ENCODE measurements around the gene CCDC32.

CCDC32 gene

DNA sequence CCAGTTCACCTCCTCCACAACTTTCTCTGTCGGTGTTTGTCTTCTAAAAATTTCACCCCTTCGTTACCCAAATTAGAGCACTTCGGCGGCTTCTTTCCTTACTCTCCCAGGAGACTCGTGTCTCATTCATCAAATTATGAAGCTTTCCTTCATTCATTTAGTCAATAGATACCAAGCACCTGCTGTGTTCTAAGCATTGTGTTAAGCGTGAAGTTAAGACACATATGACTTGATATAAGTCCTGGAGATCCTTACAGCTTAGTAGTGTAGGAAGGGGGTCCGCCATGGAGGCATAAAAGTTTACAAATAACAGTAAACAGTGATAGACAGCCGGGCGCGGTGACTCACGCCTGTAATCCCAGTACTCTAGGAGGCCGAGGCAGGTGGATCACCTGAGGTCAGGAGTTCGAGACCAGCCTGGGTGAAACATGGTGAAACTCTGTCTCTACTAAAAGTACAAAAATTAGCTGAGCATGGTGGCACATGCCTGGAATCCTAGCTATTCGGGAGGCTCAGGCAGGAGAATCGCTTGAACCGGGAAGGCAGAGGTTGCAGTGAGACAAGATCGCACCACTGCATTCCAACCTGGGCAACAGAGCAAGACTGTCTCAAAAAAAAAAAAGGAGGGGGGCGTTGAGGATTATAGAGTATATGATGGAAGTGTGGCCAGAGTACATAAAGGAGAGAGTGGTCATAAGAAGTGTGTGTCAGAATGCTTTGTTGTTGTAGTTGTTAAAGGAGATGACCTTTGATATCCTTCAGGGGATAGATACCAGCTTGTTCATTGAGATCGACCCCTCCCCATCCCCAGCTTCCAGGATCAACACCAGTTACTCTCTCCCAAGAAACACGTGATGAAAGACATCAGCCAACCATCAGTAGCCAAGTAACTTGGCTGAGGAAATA is 744 bp upstream of the CCDC32 start:
- DNase-seq (ENCODE audit: low read depth in 2 of 2): no peak

DNA sequence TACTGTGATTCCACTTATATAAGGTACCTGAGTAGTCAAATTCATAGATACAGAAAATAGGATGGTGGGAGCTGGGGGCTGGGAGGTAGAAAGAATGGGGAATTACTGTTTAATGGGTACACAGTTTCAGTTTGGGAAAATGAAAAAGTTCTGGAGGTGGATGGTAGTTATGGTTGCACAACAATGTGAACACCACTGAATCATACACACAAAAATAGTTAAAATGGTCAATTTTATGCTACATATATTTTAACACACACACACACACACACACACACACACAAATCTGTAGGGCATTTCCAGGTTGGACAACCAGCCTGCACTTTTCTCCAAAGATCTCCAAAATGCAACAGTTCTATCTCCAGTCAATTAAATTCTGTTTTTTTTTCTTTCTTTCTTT is 1.4 kb downstream of the CCDC32 start:
- DNase-seq (ENCODE audit: low read depth in 2 of 2): no peak

DNA sequence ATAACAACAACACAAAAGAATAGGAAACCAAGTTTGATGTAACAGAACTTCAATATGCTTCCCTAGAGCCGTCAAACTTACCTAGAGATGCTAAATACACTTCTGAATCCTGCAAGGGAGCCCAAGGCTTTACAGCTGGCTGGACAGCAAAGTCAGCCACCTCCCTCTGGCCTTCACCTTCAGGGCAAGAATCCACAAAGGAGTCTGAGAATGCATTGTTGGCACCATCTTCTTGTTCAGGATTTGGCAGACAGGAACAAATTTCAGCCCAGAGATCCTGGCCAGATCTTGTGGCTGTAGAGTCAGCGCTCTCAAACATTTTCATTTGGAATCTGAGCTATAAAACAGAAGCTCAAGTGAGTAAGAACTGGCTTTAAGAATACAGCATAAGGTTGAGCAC is 2.2 kb downstream of the CCDC32 start:
- DNase-seq (ENCODE audit: low read depth in 2 of 2): no peak

DNA sequence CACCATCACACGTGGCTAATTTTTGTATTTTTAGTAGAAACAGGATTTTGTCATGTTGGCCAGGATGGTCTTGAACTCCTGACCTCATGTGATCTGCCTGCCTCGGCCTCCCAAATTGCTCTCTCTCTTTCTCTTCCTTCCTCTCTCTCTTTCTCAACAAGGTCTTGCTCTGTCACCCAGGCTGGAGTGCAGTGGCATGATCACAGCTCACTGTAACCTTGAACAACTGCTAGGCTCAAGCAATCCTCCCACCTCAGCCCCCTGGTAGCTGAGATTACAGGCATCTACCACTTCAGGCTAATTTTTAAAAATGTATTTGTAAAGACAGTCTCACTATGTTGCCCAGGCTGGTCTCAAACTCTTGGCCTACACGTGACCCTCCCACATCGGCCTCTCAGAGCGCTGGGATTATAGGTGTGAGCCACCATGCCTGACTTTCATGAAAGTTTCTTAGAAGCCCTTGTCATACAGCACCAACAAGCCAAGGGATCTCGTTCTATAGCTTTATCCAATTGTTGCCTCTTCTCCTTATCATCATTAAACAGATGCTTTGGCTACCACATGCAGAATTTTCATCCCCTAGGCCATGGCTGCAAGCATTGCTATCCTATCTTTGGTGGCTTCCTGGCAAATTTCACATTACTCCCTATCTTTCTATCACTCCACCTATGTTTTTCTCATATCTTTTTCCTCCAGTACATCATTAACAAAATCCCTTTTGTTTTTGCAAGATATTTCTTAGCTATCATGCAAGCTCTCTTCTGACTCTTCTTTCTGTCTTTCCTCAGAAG is 5.7 kb downstream of the CCDC32 start:
- no peak for DNase-seq (ENCODE audit: low read depth in 2 of 2)

DNA sequence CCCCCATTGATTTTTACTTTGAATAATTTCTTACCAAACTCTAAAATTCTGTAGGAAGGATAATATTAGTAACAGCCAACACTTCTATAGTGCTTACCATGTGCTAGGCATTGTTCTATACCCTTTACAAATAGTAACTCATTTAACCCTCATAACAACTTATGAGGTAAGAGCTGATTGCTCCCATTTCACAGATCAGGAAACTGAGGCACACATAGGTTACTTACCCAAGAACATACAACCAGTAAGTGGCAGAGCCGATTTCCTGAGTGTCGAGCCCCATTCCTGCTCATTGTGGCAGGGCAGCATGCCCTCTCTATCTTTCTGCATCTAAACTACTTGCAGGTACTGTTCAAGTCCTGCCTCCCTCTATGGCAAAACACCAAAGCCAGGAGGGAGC is 9.0 kb downstream of the CCDC32 start:
- no peak for DNase-seq (ENCODE audit: low read depth in 2 of 2)

DNA sequence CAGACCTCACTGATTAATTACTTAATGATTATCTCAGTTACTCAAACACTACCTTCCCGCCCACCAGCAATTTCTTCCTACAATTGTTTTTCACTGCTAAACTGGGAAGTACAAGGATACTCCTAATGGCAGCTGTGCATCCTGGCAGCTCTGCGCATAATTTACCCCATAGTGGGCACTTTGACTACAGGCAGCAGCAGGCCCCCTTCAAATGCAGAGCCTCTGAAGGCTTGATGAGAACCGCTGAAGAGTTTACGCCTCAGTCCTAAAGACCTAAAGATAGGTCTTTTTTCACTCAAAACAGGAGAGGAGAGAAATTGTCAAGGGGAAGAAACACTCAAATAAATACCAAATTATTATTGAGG is 10.7 kb downstream of the CCDC32 start:
- no peak for DNase-seq (ENCODE audit: low read depth in 2 of 2)

DNA sequence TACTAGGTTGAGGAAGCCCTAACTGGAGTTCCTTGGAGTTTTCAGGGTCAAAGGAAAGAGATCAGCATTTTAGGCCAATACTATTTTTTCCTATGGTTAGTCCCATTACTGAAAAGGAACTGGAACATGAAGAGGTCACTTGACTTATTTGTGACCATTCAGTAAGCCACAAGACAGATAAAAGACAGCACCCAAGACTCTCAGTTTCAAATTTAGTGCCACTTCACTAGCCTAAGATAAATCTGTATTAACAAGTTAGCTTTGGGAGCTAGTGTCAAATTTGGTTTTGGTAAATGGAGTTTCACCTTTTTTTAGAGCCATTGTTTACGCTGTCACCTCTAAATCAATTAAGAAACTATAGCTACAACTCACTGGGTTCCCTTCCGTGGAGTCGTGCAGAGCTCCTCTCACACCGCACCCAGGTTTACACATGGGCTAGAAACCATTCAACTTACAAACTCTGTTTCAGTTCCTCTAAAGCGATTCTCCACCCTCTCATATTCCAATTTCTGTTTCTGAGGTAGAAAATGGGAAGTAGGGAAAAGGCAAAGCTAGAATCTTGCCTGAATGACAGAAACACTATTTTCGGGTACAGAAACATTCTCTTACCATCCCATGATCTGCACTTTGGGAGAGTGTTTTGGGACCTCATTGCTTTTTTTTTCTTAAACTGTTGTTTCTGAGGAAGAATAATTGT is 14.4 kb downstream of the CCDC32 start:
- no peak for DNase-seq (ENCODE audit: low read depth in 2 of 2)

DNA sequence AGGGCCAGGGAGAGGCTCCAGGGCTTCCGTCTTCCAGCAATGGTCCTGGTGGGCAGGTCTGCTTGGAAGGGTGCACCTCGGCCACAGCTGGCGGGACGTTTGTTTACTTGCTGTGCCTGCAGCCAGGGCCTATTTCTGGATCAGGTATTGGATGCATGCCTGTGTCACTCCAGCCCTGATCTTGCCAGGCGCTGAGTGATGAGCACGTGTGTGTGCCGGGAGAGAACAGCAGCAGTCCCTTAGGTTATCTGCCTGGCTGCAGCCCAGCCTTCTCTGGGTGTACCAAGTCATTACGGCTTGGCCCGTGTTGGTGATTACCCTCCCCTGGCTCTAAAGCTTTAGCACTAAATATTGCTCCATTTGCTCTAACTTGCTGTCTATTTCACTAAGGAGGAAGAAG is 14.9 kb downstream of the CCDC32 start:
- DNase-seq (ENCODE audit: low read depth in 2 of 2): no peak

DNA sequence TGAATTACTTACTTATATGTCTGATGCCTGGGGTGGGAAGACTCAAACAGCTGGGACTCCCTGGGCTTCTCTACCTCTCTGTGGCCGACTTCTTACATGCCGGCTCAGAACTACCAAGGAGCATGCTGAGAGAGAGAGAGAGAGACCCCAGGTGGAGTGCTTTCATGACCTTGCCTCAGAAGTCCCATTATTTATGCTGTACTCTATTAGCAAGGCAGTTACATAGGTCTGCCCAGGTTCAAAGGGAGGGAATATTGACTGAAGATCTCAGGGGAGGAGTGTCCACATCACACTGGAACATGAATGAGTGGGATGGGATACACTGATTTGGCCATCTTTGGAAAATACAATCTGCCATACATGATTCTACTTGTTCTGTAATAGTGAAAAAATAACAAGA is 16.2 kb downstream of the CCDC32 start:
- DNase-seq (ENCODE audit: low read depth in 2 of 2): no peak

DNA sequence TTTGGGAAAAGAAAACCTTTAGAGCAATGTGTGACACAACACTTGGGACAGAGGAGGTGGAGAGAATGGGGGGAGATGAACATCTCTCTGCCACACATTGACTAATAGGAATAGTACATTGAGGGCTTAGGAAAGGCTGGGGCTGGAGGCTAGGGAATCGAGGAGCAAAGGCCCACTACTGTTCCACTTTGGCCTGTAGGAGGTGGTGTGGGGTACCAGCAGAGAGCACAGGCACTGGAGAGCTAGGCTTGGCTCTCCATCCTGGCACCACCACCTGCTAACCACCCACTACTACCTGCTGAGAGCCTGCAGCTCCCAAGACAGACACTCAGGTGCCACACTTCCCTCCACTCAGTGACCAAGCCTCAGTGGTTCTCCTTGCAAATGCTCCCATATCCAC is 19.4 kb downstream of the CCDC32 start:
- DNase-seq (ENCODE audit: low read depth in 2 of 2): no peak

DNA sequence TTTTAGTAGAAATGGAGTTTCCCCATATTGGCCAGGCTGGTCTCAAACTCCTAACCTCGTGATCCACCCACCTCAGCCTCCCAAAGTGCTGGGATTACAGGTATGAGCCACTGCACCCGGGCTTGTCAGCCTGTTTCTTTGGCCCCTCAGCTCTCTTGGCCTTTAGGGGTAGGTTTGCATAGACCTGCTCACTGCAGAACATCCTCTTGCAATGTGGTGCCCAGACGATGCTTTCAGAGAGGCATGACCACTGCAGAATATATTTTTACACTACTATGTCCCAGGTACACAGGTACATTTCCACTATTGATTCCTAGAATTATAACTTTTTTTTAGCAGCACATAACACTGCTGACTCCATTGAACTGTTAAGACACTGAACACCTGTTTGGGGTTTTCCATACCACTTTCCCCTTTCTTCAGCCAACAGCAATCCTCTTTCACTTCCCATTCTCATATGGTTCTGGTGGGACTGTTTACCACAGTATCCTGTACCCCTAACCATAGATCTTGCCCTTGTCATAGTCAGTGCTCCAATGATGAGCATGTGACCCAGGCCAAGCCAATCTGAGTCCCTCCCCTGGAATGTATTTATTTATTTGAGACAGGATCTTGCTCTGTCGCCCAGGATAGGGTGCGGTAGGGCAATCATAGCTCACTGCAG is 21.1 kb downstream of the CCDC32 start:
- DNase-seq (ENCODE audit: low read depth in 2 of 2): no peak

DNA sequence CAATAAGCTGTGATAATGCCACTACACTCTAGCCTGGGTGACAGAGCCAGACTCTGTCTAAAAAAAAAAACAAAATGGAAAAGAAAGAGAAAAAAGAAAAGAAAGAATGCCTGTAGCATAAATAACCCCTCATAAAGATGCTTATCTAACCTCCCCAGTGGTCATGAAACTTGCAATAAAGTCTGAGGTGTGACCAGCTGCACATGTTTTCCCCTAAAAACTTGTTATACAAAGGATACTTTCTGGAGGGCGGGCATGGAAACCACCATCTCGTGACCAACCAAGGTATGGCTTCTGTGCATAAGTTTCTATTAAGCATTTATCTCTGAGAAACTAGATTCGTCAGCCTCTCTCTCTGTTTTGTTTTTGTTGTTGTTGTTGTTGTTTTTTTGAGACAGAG is 21.8 kb downstream of the CCDC32 start:
- DNase-seq (ENCODE audit: low read depth in 2 of 2): no peak

DNA sequence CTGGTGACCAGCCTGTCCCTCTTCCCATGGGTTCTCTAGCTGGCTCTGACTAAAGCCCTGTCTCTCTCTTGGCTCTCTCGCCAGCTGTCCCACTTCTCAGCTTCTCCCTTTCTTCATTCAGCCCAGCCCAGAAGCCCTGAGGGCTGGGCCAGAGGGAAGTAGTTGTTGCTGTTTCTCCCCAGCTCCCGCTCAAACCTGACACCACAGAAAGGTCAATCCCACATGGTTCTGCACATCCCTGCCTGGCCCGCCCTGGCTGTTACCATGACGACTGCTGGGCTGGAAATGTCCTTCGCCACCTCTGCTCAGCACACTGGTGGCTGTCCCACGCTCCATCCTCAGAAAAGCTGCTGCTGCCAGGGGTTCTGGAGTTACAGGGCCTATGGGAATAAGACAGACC is 25.9 kb downstream of the CCDC32 start:
- DNase-seq (ENCODE audit: low read depth in 2 of 2): no peak

DNA sequence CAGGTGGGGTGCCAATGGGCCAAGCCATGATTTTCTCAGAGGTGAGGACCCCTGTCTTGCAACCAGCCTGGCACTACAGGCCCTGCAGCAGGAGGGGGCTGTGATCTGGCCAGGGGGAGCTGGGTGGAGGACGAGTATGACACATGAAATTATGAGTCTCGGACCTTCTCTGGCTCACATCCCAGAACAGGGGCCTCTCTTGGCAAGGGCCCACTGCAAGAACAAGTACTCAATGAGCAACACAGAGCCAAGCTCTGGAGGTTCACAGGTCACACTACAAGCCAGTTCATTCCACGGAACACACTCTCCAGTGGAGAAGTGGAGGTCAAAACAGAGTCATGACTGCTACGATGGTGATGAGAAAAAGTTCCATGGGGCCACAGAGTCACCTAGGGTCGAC is 28.3 kb downstream of the CCDC32 start:
- DNase-seq (ENCODE audit: low read depth in 2 of 2): no peak

DNA sequence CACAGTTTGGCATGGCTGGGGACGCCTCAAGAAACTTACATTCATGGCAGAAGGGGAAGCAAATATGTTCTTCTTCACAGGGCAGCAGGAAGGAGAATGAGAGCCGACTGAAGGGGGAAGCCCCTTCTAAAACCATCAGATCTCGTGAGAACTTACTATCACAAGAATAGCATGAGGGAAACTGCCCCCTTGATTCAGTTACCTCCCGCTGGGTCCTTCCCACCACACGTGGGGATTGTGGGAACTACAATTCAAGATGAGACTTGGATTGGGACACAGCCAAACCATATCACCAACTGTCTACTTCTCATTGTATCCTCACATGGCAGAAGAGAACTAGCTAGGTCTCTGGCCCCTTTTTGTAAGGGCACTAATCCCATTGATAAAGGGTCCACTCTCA is 30.5 kb downstream of the CCDC32 start:
- DNase-seq (ENCODE audit: low read depth in 2 of 2): no peak

DNA sequence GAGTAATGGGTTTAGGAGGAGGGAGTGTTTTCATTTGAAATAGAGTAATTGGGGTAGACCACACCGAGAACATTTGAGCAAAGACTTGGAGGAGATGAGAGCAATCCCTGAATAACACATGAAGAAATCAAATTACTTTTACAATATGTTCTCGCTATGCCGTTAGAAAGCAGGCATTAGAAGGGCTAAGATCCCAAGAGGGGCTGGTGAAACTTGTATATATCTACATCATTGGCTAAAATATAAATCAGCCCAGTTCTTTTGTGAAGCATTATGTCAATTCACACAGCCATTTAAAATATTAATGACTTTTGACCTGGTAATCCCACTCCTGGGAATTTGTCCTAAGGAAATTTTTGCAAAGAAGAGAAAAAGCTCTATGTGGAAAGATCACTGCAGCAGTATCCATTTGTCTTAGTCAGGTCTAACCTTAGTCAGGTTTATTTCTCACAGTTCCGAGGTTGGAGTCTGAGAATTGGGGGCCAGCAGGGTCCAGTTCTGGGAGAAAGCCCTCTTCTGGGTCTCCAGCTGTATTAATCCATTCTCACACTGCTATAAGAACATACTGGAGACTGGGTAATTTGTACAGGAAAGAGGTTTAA is 31.0 kb downstream of the CCDC32 start:
- no peak for DNase-seq (ENCODE audit: low read depth in 2 of 2)

DNA sequence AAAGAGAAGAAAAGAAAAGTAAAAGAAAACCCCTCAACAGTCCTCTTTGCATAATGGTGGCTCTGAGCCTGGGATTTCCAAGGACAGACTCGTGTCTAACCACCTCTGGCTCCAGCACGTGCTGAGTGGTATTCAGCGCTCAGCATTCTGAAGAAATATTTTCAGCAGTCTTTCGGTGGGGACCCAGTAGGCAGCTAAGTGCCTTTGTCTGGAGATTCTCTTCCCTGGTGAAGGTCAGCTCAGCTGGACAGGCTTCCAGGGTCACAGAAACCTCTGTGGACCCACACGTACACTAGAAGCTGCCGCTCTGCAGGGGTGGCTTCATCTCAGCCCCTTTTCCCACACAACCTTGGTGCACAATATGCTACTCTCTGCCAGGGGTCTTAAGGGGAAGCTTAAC is 36.0 kb downstream of the CCDC32 start:
- DNase-seq (ENCODE audit: low read depth in 2 of 2): no peak

DNA sequence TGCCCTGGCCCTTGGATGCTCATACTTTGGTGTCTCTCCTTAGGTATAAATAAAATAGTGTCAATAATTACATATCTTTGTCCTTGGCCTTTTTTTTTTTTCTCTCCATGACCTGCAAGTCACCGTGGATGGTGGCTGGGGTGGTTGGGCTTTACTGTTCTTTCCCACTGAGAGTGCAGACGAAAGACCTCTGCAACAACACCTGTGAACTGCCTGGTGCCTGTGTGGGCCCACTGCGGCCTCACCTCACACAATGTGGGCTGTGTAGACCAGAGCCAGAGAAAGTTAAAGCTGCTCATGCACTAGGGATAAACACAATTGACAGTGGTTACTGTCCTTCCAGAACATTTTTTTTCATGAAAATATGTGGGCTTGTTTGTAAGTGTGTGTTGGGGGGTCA is 39.0 kb downstream of the CCDC32 start:
- DNase-seq (ENCODE audit: low read depth in 2 of 2): no peak

DNA sequence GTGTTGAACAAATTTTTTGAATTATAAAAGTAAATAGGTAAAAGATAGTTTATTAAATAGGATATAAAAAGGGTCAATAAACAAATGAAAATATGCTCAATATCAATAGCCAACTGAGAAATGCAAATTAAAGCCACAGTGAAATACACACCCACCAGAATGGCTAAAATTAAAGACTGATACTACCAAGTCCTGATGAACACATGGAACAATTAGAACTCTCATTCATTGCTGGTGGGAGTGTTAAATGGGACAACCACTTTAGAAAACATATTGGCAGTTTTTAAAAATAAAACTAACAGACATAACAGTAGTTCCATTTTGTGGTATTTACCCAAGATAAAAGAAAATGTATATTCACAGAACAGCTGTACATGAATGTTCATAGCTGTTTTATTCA is 41.2 kb downstream of the CCDC32 start:
- DNase-seq (ENCODE audit: low read depth in 2 of 2): no peak

DNA sequence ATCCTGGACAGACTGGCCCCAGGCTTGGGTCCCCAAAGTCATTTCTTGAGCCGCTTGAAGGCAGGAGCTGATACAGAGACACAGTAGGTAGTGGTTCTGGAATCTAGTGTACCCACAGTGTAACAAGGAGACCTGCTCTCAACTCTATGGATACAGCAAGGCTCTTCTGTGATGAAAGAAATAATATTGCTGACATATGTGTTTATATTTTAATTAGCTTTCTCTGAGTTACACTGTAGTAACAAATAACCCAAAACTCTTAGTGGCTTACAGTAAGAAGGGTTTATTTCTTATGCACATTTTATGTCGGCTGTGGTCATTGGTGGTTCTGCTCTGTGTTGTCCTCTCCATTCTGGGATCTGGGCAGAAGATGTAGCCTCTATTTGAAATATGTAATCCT is 48.5 kb downstream of the CCDC32 start:
- no peak for DNase-seq (ENCODE audit: low read depth in 2 of 2)

DNA sequence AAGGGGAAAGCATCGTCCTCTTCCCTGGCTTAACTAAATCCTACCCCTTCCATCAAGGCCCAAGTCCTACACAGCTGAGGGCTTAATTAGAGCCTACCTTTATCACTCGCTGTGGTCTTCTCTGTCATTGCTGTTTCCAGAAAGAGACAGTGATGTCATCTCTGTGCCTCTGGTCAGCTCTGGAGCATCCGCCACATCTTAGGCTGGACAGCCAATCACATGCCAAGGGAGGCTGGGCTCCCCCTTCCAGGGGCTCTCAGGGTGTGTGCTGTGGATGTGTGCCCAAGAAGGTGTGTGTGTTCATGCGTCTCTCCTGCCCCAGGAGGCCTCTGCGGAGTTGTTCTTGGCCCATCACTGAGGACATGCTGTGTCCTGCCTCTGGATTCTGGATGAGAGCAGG is 51.2 kb downstream of the CCDC32 start:
- DNase-seq (ENCODE audit: low read depth in 2 of 2): no peak

DNA sequence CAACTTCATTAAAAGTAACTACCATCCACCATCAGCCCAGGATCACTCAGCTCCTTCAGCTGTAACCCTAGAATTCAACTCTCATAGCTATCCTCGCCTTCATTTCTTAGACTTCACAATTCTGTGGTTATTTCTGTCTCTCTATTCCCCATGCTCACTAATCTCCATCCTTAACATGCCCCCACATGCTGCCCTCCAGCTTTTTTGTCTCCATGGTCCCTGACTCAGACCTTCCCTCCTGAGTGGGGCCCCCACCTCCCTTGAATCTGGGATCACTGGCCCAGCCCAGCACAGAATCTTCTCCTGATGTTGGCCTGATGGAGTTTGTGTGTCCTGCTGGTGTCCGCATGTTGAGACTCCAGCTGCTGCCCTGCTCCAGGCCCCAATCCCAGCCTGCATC is 52.4 kb downstream of the CCDC32 start:
- DNase-seq (ENCODE audit: low read depth in 2 of 2): no peak

All from stimulated activated CD8-positive, alpha-beta memory T cell treated with anti-CD3 and anti-CD28 coated beads, Interleukin-7, amount 100 ng/mL, for 4 hours (primary cell).